HG03354 (cell line): Measurements from ENCODE around the gene NT5C1A.

Source experiments
- ATAC-seq: cut with Tn5 transposase; IDR thresholded peaks from one replicate; pipeline ENCODE4 v1.9.1; 2021; ENCODE audit warnings: mild to moderate bottlenecking; ENCODE audit not compliant: unreplicated experiment, poor library complexity, severe bottlenecking

The NT5C1A gene

GRCh38 chr1:39668111-39668510 is 3.8 kb downstream of the NT5C1A start:
- ATAC-seq: no peak

DNA sequence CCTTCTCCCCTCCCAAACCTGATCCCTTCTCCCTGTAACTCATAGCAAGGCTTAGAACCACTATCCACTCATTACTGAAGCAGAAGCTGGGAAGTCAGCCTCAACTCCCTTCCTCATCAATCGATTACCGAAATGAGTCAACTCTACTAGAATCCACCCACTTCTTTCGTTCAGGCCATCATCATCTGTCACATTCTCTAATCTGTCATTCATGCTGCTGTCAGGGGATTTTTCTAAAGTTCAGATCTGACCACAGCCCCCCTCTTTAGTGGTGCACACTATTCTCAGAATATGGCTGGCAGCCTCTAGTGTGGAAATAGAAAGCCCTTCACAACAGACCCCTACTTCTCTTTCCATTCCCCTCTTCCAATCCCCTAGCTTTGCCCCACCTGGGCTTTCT is 5.1 kb downstream of the NT5C1A start:
- peak; percentile 84 for ATAC-seq

GRCh38 chr1:39663559-39663958 is 8.3 kb downstream of the NT5C1A start:
- ATAC-seq: no peak

- ATAC-seq: no peak
Measured at GRCh38 chr1:39662861-39663260, 9.0 kb downstream of the NT5C1A start.

GRCh38 chr1:39659538-39659937 is 12.4 kb downstream of the NT5C1A start:
- no peak for ATAC-seq

- no peak for ATAC-seq
Measured at GRCh38 chr1:39659110-39659509, 12.8 kb downstream of the NT5C1A start.

- ATAC-seq: no peak
Measured at GRCh38 chr1:39657923-39658485, 13.9 kb downstream of the NT5C1A start.

DNA sequence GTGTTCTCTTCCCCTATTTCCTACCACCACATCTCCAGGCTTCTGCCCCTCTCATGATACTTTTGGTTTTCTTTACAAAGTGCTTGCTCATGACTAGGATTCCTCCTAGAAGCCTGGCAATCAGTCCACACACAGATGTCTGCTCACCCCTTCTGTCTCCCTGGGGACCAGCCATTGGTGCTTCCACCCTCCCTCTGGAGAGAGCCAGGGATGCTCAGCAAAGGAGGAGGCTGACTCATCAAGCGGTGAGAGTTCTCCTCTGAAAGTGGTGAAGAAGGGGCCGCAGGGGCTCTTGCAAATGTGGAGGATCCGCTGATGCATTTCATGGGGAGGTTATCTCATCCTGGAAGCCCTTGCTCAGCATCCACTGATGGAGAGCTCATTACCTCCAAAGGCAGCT is 14.5 kb downstream of the NT5C1A start:
- no peak for ATAC-seq

DNA sequence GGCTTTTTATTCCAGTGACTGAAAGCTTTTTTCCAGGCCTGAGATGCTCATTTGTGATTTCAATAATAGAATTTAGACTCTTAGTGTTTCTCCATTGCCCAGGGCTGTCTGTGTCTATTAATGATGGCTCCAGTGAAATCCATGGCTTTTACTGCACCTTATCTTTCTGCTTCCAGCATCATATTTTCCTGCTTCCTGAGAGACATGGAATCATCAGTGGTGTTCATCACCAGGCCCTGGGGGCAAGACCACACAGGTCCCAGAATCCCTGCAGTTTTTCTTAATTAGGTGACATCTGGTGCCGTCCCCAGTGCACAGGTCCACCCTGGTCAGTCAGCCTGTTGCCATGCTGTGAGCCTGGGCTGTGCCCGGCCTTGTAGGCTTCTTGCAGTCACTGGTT is 15.5 kb downstream of the NT5C1A start:
- ATAC-seq: no peak

DNA sequence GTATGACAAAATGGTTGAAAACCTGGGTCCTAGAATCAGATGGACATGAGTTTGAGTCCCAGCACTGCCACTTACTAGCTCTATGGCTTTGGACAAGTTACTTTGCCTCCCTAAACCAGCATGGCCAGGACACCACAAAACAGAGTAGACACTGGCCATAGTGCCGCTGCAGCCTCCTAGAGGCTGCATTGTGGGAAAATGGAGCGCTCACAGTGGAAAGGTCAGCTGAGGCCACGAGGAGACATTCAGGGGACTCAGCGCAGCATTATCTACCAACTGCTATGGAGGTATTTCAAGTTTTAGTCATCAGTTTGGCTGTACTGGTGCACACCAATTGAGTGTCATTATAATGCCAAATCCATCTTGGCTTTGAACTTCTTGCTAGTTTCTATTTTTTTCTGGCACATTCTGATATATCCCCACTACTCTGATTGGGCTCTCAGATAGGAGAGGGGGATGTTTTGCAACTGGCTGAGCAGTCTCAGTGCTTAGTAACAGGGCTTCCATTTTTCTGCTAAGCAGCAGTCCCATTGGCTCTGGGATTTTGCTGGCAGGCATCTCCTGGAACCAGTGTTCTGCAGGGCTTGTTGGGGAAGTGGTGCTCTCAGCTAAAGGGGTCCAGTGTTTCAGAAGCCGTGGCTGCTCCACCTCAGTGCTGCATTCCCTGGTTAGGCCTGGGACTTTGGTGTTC is 16.2 kb downstream of the NT5C1A start:
- ATAC-seq: no peak

DNA sequence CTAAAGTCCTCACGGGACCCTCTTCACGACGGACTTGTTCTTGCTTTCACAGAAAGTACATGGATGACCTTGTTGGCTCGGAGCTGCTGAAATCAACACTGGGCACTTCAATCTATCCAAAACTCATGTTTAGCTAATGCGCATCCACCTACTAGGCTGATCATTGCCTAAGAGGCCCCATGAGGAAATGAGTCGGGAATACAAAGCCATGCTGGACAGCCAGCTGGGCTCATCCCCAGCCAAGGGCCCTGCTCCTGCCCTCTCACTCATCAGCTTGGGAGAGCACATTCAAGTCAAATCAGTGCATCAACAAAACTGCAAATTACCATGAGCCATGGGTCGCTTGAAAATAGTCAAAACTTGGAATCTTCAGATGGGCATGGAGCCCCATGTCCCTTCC is 17.6 kb downstream of the NT5C1A start:
- no peak for ATAC-seq

DNA sequence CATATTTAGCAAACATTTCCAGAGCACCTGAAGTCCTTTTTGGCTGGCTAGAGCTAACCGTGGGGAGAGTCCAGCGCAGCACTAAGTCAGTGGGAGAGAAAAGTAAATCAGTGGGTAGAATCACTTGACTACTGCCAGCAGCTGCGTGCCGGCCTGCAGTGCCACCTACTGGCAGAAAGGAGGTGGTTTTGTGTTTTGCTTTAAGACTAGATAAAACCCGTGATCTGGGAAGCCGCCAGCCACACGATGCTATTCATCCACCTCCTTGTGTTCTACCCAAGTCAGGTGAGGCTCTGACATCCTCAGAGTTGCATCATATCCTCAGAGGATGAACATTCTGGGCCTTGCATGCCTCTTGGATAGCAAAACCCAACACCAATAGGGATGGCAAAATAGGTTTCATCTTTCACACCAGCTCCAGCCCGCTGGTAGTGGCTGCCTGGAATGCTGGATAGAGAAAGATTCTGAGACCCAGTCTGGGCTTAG is 18.3 kb downstream of the NT5C1A start:
- ATAC-seq: peak; percentile 60

GRCh38 chr1:39652554-39652953 is 19.4 kb downstream of the NT5C1A start:
- ATAC-seq: no peak

GRCh38 chr1:39652105-39652504 is 19.8 kb downstream of the NT5C1A start:
- no peak for ATAC-seq

- ATAC-seq: no peak
Measured at GRCh38 chr1:39650431-39650830, 21.5 kb downstream of the NT5C1A start.

DNA sequence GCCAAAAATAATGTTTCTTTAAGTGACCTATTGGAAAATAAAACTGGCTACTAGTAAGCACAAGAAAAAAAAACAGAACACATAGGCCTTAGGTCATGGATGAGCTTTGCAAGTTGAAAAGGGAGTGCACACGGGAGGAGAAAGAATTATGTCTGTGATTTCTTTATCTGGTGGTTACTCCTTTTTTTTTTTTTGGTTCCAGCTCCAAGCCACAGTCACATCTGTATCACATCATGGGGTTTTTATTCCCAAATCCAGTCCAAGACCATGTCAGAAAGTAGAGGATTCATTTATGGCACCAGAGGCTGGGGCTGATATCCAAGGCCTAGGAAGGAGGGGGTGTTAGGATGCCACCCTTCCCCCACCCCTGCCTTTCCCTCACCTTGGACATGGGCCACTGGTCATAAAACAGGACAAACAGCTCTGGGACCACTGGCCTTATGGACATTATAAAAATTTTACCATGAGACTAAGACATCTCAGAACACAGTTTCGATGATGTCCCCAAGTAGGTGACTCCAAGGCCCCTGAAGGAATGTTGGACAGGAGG is 22.2 kb downstream of the NT5C1A start:
- ATAC-seq: no peak

DNA sequence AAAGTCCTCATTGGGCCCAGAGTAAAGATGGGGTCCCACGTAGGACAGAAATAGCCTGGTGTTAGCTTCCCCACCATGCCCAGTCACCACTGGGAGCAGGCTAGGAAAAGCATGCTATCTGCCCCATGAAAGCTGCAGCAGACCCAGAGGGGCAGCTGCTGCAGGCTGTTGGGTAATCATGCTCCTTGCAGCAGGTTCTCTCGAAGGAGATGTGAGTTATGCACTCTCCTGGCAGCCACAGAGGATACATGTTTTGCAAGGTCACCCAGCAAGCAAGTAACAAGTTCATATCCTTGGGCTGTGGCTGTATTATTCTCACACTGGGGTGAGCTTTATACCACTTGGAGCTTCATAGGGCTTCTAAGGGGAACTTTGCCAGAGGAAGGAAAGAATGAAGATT is 23.4 kb downstream of the NT5C1A start:
- ATAC-seq: no peak

DNA sequence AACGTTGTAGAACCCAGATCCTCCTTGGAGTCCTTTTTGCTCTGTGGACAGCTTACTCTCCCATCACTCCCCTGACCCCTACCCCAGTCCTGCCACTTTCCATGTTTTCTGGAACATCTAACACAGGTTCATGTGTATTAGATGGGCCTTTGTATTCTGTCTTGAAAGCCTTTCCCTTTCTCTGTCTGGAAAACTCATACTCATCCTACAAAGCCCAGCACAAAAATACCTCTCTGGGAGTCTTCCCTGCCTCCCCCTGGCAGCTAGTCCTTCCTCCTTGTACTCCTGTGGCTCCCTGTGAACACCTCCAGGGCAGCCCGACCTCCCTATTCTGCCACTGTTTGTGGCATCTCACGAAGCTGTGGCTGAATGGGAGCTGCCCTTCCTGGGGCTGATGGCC is 24.7 kb downstream of the NT5C1A start:
- ATAC-seq: no peak

- no peak for ATAC-seq
Measured at GRCh38 chr1:39646232-39647081, 25.4 kb downstream of the NT5C1A start.

DNA sequence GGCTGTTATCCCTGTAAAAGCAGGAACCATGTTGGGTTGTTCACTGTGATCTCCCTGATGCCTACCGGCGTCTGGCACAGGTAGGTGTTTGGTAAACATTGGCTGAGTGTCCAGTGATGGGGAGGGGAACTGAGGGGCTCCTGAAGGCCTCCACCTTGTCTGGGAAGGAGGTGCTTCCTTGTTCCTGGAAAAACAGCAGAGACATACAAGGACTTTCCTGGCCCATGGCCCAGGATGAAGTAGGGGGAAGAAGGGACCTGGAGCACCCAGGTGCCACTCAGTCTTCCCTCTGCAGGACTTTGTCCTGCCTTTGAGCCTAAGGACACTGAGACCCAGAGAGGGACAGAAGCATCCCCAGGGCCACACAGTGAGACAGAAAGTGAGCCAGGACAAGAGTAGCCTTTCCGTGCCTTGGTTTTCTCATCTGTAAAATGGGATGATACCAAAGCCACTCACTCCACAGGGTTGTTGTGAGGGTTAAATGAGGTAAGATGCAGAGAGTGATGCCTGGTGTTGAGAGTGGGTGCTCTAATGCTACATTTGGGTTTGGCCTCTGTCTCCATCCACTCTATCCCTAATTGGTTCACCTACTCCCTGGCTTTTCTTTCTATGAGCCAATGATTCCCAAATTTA is 26.4 kb downstream of the NT5C1A start:
- no peak for ATAC-seq
